IgD-negative memory B cell (primary cell): ENCODE results near the gene CCHCR1. TPM values are rescaled to one million over a fixed set of nuclear protein-coding genes. Genes with fewer than 3 reads are reported as not detected.
"Not testable (repeated sequence)": the region's sequence is repeated elsewhere in the genome, so short reads cannot be mapped to it uniquely, and the experiment has no call there.

Experiments
- H3K27ac Mint-ChIP-seq, 3 donors: one replicate each; pipeline ENCODE4 v1.8.0; 2020 to 2022; ENCODE audit warnings: mild to moderate bottlenecking in 3 of 3, mixed read lengths in 3 of 3, moderate library complexity in 1 of 3
- H3K27me3 Mint-ChIP-seq: one replicate; pipeline ENCODE4 v1.8.0; 2021; ENCODE audit warnings: mixed read lengths
- H3K36me3 Mint-ChIP-seq: one replicate; pipeline ENCODE4 v1.8.0; 2020; ENCODE audit warnings: mild to moderate bottlenecking, mixed read lengths
- H3K4me1 Mint-ChIP-seq, 3 donors: one replicate each; pipeline ENCODE4 v1.8.0; 2020 to 2022; ENCODE audit warnings: mixed read lengths in 3 of 3, mild to moderate bottlenecking in 1 of 3
- H3K4me3 Mint-ChIP-seq, 4 donors: one replicate each; pipeline ENCODE4 v1.8.0; 2020 to 2022; ENCODE audit warnings: mild to moderate bottlenecking in 4 of 4, mixed read lengths in 4 of 4, moderate library complexity in 3 of 4
- H3K9me3 Mint-ChIP-seq, 3 donors: one replicate each; pipeline ENCODE4 v1.8.0; 2020 to 2021; ENCODE audit warnings: mixed read lengths in 3 of 3, mild to moderate bottlenecking in 1 of 3
- polyA plus RNA-seq: library from polyadenylated mRNA; unstranded; fragments of 300-500 nt; fragmentation: Illumina TruSeq; gene quantifications from one replicate; pipeline ENCODE4 v1.2.3, GENCODE V29; 2021

Gene CCHCR1
- polyA plus RNA-seq, 1 donor from 2014 or later: 9.4 TPM

DNA sequence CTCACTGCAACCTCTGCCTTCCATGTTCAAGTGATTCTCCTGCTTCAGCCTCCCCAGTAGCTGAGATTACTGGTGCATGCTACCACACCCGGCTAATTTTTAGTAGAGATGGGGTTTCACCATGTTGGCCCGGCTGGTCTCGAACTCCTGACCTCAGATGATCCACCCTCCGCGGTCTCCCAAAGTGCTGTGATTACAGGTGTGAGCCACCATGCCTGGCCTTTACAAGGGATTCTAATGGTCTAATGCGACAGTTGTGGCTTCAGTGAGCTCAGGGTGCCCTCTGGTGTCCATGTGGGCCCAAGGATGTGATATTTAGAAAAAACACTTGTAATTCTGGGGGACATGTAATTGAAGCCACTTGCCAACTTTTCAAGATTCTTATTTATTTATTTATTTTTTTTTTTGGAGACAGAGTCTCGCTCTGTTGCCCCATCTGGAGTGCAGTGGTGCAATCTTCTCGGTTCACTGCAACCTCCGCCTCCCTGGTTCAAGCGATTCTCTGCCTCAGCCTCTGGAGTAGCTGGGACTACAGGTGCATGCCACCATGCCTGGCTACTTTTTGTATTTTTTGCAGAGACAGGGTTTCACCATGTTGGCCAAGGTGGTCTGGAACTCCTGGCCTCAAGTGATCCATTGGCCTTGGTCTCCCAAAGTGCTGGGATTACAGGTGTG lies 35.0 kb upstream of the CCHCR1 start:
- H3K9me3 Mint-ChIP-seq, H3K36me3 Mint-ChIP-seq, H3K27me3 Mint-ChIP-seq: not testable (repeated sequence)
- Mint-ChIP-seq H3K4me1 (peaks cover 13 to 21% (median 15%) of the 10 kb centered on the region in 3 donors), H3K4me3 (peak overlapping the region in 1 of 4 donors; percentile 32), H3K27ac (peak overlapping the region in 2 of 3 donors; percentile 9 to 64)

DNA sequence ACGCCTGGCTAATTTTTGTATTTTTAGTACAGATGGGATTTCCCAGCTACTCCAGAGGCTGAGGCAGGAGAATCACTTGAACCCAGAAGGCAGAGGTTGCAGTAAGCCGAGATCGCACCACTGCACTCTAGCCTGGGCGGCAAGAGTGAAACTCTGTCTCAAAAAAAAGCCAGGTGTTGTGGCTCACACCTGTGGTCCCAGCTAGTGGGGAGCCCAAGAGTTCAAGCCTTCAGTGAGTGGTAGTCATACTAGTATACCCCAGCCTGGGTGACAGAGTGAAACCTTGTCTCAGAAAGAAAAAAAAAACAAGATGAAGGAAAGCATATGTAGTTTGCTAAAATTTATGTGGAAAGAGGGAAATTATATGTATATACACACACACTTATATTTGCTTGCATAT lies 32.9 kb upstream of the CCHCR1 start:
- H3K9me3 Mint-ChIP-seq: no peaks in the 10 kb centered on the region
- peak overlapping the region in 1 of 3 donors; percentile 60 for H3K27ac Mint-ChIP-seq
- no peaks in the 10 kb centered on the region for H3K27me3 Mint-ChIP-seq
- peak overlapping the region in 1 of 4 donors; percentile 35 for H3K4me3 Mint-ChIP-seq
- H3K36me3 Mint-ChIP-seq: no peaks in the 10 kb centered on the region
- peaks cover 6 to 24% (median 21%) of the 10 kb centered on the region in 3 donors for H3K4me1 Mint-ChIP-seq

DNA sequence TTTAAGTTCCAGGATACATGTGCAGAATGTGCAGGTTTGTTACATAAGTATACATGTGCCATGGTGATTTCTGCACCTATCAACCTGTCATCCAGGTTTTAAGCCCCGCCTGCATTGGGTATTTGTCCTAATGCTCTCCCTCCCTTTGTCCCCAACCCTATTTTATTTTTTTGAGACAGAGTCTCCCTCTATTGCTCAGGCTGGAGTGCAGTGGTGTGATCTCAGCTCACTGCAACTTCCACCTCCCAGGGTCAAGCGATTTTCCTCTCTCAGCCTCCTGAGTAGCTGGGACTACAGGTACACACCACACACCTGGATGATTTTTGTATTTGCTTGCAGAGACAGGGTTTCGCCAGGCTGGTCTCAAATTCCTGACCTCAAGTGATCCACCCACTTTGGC lies 31.6 kb upstream of the CCHCR1 start:
- not testable (repeated sequence) for H3K36me3 Mint-ChIP-seq, H3K4me3 Mint-ChIP-seq, H3K27me3 Mint-ChIP-seq, H3K27ac Mint-ChIP-seq, H3K9me3 Mint-ChIP-seq
- peaks cover 3 to 22% (median 18%) of the 10 kb centered on the region in 3 donors for H3K4me1 Mint-ChIP-seq

DNA sequence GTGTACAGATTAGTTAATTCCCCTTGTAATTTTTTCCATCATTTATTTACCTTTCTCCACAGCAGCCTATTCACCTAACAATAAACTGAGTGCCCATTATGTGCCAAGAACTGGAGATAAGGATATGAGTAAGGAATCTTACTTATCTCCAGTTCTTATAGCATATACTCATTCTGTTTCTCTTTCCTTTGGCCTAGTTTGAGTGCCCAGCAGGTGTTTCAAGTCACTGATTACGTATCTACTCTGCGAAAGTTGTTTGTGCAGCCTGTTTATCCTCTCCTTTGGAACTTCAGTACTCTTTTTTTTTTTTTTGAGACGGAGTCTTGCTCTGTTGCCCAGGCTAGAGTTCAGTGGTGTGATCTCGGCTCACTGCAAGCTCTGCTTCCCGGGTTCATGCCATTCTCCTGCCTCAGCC lies 30.2 kb upstream of the CCHCR1 start:
- Mint-ChIP-seq H3K36me3 (no peaks in the 10 kb centered on the region), H3K9me3 (no peaks in the 10 kb centered on the region), H3K27ac (no peak overlapping the region)

DNA sequence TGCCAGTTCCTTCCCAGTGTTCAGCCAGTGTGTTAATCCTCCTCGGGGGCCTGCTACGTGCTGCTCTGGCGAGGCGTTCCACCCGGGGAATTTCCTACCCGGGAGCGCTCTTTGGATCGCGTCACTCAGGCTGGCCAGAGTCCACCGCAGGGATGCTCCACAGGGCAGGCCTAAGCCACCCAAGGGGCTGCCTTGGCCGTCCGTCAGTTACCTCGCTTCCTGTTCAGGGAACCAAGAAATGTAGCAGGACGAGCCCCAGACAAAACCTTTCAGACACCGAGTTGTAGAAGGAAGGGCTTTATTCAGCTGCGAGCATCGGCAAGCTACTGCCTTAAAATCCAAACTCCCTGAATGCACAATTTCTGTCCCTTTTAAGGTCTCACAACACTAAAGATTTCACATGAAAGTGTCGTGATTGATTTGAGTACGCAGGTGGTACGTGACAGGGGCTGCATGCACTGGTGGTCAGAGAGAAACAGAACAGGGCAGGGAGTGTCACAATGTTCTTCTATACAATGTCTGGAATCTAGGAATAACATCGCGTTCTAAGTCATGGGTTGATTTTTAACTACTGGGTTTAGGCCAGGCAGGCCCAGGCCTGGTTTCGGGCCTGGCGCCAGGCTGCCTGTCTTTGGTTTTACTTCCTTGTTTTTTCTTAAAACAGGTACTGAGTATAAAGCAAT lies 28.6 kb upstream of the CCHCR1 start:
- Mint-ChIP-seq H3K36me3 (no peaks in the 10 kb centered on the region), H3K27ac (peak overlapping the region; percentile 89 to 96 (median 93)), H3K4me1 (peaks cover 3 to 17% (median 13%) of the 10 kb centered on the region in 3 donors), H3K27me3 (no peaks in the 10 kb centered on the region), H3K4me3 (peak overlapping the region in 2 of 4 donors; percentile 71 to 76), H3K9me3 (no peaks in the 10 kb centered on the region)

More for the DNA sequence above, 30.2 kb upstream of the CCHCR1 start:
- Mint-ChIP-seq H3K4me3 (no peak overlapping the region), H3K27me3 (no peaks in the 10 kb centered on the region), H3K4me1 (peaks cover 3 to 22% (median 16%) of the 10 kb centered on the region in 3 donors)

DNA sequence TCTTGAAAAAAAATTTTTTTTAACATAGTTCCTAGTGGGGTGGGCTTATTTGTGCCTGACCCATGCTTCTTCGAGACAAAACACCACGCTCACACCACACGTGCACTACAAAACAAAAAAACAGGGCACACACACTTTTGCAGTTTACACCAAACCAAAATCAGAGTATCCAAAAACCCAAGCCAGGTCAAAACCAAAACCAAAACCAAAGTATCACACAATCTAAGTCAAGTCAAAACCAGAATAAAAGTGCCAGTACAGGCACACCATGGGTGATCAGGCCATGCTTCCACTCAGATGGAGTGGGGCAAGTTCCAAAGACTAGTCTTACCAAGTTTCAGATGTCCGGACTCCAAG lies 28.1 kb upstream of the CCHCR1 start:
- not testable (repeated sequence) for H3K27me3 Mint-ChIP-seq, H3K9me3 Mint-ChIP-seq, H3K36me3 Mint-ChIP-seq
- Mint-ChIP-seq H3K4me3 (peak overlapping the region in 3 of 4 donors; percentile 5 to 76 (median 71)), H3K4me1 (peaks cover 4 to 15% (median 13%) of the 10 kb centered on the region in 3 donors), H3K27ac (peak overlapping the region in 2 of 3 donors; percentile 89 to 96)

DNA sequence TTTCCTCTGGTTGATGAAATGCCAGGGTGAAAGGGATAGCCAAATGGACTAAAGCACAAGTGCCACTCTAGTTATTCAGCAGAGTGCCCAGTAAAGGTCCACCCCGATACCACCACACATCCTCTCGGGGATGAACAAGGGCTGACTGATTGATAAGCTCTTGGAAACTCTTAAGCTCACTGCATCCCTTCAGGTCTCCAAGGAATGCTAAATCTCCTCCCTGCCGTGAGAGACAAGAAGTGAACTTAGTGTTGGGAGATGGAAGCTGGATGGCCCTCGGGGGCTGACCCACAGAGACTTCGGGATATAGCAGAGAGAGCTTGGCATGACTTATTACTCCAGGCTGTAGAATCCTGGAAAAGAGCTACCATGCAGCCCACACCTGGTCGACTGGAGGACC lies 26.3 kb upstream of the CCHCR1 start:
- H3K27ac Mint-ChIP-seq, H3K4me3 Mint-ChIP-seq, H3K9me3 Mint-ChIP-seq, H3K36me3 Mint-ChIP-seq, H3K27me3 Mint-ChIP-seq: not testable (repeated sequence)
- H3K4me1 Mint-ChIP-seq: peaks cover 6 to 18% (median 17%) of the 10 kb centered on the region in 3 donors

DNA sequence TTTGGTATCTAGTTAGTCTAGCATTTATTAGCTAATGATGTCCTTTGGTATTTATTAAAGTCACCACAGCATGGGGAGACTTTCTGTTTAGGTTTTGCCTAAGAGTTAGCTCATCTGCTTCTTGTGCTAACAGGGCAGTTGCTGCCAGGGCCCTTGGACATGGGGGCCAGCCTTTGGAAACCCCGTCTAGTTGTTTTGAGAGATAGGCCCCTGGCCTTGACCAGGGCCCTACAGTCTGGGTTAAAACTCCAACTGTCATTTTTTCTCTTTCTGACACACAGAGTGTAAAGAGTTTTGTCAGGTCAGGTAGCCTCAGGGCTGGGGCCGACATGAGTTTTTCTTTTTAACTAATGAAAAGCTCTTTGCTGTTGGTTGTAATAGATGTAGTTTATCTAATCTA lies 25.7 kb upstream of the CCHCR1 start:
- not testable (repeated sequence) for H3K27ac Mint-ChIP-seq, H3K36me3 Mint-ChIP-seq, H3K27me3 Mint-ChIP-seq, H3K4me3 Mint-ChIP-seq, H3K9me3 Mint-ChIP-seq
- peaks cover 10 to 24% (median 22%) of the 10 kb centered on the region in 3 donors for H3K4me1 Mint-ChIP-seq

DNA sequence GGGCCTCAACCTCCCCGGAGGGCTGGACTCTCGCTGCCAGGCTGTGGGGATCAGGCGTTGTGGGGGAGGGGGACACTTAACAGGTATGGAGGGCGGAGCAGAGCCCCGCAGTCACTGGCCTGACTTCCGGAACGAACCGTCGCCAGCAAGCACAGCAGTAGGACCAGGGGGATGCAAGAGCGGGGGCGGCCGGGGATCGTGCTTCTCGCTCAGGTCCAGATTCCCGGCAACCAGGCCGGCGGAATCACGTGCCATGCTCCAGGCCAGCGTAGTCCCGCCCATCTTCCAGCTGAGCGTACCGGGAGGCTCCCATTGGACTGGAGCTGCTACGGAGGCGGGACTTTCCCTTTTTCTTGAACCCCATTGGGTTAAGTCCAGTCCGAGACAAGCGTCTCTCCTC lies 22.9 kb upstream of the CCHCR1 start:
- Mint-ChIP-seq H3K9me3 (no peaks in the 10 kb centered on the region), H3K27ac (peak overlapping the region in 1 of 3 donors; percentile 42), H3K27me3 (no peaks in the 10 kb centered on the region), H3K4me1 (peaks cover 10 to 15% (median 12%) of the 10 kb centered on the region in 3 donors), H3K36me3 (peaks cover 1% of the 10 kb centered on the region), H3K4me3 (peak overlapping the region; percentile 42 to 93 (median 86))

DNA sequence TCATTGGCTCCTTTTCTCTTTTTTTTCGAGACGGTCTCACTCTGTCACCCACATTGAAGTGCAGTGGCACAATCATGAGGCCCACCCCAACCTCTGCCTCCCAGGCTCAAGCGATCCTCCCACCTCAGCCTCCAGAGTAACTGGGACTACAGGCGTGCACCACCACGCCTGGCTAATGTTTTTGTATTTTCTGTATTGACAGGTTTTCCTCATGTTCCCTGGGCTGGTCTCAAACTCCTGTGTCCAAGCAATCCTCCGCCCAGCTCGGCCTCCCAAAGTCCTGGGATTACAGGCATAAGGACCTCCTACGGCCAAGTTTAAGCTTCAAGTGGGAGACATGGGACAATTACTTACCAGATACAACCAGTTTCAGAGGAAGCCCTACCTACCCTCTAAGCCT lies 22.3 kb upstream of the CCHCR1 start:
- peak overlapping the region in 3 of 4 donors; percentile 42 to 91 (median 55) for H3K4me3 Mint-ChIP-seq
- H3K27me3 Mint-ChIP-seq: no peaks in the 10 kb centered on the region
- H3K27ac Mint-ChIP-seq: no peak overlapping the region
- peaks cover 1% of the 10 kb centered on the region for H3K36me3 Mint-ChIP-seq
- peaks cover 10 to 14% (median 12%) of the 10 kb centered on the region in 3 donors for H3K4me1 Mint-ChIP-seq
- H3K9me3 Mint-ChIP-seq: no peaks in the 10 kb centered on the region

DNA sequence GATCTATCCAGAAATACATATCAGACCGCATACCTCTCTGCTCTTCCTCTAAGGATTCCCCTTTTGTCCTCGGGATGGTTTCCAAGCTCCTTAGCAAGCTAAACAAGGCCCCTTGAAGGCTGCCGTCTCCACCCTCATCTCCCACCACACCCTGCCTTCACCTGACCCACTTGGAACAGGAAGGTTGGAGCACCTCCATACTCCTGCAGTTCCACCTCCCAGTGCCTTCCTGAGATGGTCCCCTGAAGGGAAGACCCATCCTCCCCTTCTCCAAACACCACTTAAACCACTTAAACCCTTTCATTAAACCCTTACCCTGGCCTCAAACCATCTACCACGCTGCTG lies 21.4 kb upstream of the CCHCR1 start:
- no peaks in the 10 kb centered on the region for H3K9me3 Mint-ChIP-seq
- H3K4me1 Mint-ChIP-seq: peaks cover 10 to 14% (median 12%) of the 10 kb centered on the region in 3 donors
- peak overlapping the region in 1 of 4 donors; percentile 84 for H3K4me3 Mint-ChIP-seq
- H3K27ac Mint-ChIP-seq: peak overlapping the region in 1 of 3 donors; percentile 1
- no peaks in the 10 kb centered on the region for H3K27me3 Mint-ChIP-seq
- H3K36me3 Mint-ChIP-seq: peaks cover 1% of the 10 kb centered on the region

DNA sequence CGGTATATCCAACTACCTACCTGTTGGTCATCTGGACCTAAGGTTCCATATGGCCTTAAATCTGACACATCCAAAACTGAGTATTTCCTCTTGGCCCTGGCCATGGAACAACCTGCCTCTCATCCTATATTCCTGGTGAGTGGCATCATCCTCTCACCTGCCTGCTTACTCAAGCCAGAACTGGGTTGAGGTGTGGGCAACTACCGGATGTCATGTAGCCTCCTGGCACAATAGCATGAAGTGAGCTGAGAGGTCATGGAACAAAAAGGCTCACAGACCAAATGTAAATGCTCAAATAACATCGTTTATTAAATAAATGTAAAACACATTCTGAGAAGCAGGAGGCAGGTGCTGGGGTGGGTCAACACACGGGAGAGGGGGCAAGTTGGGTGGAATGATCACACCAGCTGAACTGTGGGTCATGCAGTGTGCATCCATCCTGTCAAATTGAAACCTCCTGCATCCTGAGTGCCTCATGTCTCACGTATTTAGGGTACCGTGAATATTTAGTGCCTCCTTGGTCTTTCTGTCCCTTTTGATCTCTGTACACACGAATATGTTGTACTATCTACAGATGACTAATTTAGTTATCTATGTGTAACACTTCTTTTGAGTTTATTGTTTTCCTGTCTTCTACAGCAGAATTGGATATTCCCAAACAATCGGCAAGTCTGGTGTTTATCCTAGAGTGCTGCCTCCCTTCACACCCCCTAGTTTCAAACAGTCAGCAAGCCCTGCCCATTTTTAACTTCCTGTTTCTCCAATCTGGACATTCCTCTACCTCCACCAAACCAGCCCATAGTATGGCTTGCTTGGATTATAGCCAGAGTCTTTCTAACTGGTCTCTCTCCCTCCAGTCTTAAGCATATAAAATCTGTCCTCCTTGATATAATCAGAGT lies 20.8 kb upstream of the CCHCR1 start:
- Mint-ChIP-seq H3K27me3 (no peaks in the 10 kb centered on the region), H3K9me3 (no peaks in the 10 kb centered on the region), H3K36me3 (peaks cover 1% of the 10 kb centered on the region), H3K4me3 (peak overlapping the region in 1 of 4 donors; percentile 84), H3K27ac (no peak overlapping the region), H3K4me1 (peaks cover 10 to 14% (median 12%) of the 10 kb centered on the region in 3 donors)

DNA sequence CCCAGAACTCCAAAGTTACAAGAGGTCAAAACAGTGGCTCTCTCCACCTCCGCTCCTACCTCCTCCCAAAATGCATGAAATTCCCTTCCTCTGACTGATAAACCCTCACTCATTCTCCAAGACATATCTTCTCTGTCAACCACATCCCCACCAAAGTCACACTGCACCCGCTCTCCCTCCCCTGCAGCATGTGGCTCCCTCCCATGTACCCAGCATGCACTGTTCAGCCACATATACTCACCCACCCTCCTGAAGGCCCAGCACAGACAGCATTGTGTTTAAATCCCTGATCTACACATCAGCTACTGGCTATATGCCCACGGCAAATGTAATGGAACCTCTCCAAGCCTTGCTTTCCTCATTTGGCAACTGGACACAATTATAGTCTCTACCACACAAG lies 18.4 kb upstream of the CCHCR1 start:
- Mint-ChIP-seq H3K27me3 (no peaks in the 10 kb centered on the region), H3K4me3 (no peak overlapping the region), H3K36me3 (peaks cover 1% of the 10 kb centered on the region), H3K4me1 (peaks cover 10 to 14% (median 12%) of the 10 kb centered on the region in 3 donors), H3K27ac (peak overlapping the region in 1 of 3 donors; percentile 86), H3K9me3 (no peaks in the 10 kb centered on the region)

DNA sequence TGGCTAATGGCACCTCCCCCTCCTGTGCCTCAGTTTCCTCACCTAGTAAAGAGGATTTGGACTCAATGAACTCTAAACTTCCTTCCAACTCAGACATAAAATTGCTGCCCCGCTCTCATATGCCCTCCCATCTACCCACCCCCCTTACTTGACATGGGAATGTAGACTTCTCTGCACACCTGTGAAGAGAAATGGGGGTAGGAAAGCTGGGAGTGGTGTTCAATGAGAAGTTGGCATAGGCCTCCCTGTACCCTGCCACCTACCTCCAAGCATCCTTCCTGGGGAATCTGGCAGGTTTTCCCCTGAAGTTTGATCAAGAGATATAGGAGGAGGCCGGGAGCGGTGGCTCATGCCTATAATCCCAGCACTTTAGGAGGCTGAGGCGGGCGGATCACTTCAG lies 16.8 kb upstream of the CCHCR1 start:
- no peak overlapping the region for H3K27ac Mint-ChIP-seq
- peaks cover 8 to 13% (median 12%) of the 10 kb centered on the region in 3 donors for H3K4me1 Mint-ChIP-seq
- no peaks in the 10 kb centered on the region for H3K27me3 Mint-ChIP-seq
- H3K9me3 Mint-ChIP-seq: no peaks in the 10 kb centered on the region
- no peaks in the 10 kb centered on the region for H3K36me3 Mint-ChIP-seq
- no peak overlapping the region for H3K4me3 Mint-ChIP-seq

DNA sequence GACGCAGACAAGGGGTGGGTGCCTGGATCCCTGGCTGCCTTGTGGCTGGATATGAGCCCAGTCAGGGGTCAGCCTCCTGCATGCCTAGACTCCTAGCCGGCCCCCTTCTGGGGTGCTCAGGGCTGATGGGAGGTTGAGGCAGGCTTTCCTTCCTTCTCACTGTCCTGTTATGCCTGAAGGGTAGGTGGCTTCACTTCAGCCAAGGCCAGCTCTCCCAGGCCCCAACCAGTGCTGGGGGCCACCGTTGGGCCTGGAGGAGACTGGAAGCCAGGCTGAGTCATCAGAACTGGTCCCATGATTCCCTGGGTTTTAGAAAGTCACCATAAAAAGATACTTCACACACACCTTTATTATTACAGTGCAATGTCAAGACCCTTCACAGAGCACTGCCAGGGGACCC lies 15.8 kb upstream of the CCHCR1 start:
- Mint-ChIP-seq H3K27ac (no peak overlapping the region), H3K36me3 (no peaks in the 10 kb centered on the region), H3K9me3 (no peaks in the 10 kb centered on the region), H3K27me3 (no peaks in the 10 kb centered on the region), H3K4me3 (no peak overlapping the region), H3K4me1 (peaks cover 0 to 5% (median 2%) of the 10 kb centered on the region in 3 donors)
